ENCODE measurements around the gene FUT6.

Gene FUT6

DNA sequence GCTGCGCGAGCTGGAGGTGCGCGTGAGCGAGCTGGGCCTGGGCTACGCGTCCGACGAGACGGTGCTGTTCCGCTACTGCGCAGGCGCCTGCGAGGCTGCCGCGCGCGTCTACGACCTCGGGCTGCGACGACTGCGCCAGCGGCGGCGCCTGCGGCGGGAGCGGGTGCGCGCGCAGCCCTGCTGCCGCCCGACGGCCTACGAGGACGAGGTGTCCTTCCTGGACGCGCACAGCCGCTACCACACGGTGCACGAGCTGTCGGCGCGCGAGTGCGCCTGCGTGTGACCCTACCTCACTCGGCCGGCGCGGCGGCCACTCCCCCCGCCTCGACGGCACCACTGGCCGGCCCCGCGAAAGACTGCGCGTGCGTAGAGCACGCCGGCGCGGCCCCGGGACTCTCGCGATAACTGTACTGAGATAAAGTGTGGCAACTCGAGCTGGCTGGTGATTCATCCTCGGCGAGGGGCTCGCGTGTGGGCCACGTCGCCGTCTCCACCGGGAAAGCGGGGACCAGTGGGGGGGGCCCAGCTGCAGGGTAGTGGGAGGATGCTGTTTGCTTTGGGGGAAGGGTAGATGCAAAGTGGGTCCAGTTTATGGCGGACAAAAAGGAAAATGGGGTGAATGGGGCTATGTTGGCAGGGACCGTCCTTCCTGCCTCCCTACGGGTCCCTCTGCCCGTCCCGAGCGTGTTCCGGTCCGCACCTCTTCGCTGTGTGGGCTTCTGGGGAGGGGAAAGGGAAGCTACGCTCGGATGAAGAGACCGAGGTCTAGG is 11.4 kb downstream of the FUT6 start:
- peak; percentile 94 for DNase-seq (ENCODE audit: low spot score)

DNA sequence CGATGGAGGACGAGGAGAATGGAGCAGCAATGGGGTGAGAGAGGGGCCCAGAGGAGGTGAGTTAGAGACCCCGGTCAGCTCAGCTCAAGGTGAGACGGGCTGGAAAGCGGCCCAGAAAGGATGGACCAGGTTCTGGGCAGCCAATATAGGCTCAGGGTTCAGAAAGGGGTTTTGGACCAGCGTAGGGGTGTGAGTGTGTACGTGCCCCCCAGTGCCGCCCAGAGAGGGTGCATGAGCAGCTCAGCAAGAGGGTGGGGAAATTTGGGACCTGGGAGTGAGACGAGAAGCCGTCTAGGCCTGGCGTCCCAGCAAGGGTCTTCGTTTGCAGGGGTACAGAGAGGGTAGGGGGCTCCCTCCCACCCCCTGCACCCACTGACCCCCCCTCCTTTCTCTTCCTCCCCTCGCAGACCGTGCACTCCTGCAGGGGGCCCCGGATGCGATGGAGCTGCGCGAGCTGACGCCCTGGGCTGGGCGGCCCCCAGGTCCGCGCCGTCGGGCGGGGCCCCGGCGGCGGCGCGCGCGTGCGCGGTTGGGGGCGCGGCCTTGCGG is 12.1 kb downstream of the FUT6 start:
- no peak for DNase-seq (ENCODE audit: low spot score)

DNA sequence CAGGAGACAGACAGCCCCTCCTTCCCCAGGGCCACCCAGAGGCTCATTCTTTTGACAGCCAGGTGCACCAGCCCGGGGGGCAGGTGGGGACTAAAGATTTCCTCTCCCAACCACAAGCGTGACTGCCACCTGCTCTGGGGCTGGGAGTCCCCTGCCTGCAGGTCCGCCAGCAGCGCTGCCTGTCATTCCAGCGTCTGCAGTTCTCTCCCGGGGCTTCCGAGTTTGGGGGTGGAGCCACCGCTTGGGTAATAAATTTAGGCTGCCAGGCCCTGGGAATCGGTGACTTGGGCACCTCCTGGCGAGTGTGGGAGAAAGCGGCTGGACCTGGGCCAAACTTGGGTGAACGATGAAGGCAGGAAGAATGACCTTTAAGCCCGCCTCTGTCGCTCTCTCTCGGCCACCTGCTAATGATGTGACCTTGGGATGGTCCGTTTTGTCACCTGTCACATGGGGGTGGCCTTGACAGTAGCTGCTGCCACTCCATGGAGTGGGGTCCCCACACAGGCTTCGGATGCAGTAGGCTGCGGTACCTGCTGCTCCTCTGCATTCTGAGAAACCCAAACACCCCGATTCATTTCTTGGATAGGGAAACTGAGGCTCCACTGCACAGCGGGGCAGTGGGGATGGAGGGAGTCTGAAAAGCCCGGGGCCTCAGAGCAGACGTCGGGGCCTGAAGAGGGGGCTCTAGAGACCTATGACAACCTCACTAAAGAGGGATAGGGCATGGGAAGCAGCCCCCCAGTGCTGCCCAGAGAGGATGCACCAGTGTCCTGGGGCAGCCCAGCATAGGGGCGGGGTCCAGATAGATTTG is 12.8 kb downstream of the FUT6 start:
- peak; percentile 59 for DNase-seq (ENCODE audit: low spot score)

DNA sequence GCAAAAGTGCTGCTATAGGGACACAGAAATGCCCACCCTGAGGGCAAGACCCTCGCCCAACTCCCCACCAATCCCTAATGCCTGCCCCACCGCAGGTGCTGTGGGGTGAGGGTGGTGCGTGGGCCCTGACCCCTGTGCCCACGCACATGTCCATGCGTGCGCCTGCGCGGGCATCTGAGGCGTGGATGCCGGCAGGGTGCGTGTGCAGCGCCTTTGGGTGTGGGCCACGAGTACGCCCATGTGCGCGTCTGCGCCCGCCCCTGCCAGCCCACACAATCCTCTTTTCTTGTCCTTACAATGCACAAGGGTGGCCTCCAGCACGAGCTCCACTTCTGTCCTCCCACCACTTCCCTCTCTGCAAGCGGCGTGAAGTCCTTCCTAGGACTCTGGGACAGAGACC is 14.3 kb downstream of the FUT6 start:
- DNase-seq (ENCODE audit: low spot score) = no peak

DNA sequence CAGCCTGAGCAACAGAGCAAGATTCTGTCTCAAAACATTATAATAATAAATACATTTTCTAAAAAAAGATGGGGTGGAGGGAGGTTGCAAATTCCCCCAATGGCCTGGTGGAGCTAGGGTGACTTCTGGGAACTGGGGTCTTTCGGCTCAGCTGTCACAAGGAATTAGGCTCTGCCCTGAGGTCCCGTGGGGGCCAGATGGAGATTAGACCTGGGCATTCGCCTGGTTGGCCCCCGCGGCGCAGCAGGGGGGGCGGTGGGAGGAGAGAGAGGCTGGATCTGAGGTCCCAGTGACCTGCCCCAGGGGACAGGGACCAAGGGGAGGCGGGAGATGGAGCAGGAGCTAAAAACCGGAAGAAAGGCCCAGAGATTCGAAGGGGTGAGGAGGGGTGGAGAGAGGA is 14.8 kb downstream of the FUT6 start:
- DNase-seq (ENCODE audit: low spot score) = no peak

DNA sequence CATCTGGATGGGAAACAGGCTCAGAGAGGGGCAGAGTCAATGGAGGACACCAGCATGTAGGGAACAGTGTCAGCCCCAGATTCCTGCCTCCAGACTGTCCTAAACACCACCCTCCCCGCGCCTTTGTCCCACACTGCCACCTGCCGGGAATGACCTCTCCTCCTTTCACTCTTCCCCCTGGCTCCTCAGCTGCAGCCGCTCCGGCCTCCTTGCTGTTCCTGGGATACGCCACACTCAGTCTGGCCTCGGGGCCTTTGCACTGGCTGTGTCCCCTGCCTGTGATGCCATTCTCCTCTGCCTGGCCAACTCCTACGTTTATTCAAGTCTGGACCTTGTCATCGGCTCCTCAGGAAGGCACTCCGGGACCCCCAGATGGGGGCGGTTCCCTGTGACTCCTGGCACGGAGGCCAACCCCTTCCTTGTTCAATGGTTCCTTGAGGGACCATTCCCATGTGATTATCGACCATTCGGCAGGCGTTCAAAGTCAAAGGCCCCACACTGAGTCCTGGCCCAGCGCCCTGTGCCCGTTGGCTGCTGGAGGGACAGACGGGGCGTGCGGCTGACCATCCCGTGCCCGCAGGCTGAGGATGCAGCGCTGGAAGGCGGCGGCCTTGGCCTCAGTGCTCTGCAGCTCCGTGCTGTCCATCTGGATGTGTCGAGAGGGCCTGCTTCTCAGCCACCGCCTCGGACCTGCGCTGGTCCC is 15.8 kb downstream of the FUT6 start:
- peak; percentile 82 for DNase-seq (ENCODE audit: low spot score)

DNA sequence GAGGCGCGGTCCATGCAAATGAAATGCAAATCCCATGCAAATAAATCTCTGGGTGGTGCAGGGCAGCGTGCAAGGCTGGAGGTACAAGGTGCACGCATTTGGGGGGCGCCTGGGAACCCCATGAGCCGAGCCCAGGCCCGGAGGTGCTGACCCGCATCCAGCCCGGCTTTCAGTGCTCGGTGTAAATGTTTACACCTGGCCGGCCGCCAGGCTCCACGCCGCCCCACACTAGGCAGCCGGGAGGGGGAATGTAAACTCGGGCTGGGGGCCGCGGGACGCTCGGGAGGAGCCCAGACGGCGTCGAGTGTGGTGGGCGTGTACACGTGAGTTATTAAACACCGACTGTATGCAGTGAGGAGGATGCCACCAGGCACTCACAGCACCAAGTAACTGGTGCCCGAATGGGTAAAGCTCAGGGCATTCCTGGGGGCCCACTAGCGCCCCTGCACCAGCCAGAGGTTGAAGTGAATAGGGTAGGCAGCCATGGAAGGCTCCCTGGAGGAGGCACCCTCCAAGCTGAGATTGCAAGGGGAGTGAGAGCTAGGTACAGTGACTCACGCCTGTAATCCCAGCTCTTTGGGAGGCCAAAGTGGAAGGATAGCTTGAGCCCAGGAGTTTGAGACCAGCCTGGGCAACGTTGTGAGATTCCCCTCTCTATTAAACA is 17.2 kb downstream of the FUT6 start:
- DNase-seq (ENCODE audit: low spot score) = no peak

DNA sequence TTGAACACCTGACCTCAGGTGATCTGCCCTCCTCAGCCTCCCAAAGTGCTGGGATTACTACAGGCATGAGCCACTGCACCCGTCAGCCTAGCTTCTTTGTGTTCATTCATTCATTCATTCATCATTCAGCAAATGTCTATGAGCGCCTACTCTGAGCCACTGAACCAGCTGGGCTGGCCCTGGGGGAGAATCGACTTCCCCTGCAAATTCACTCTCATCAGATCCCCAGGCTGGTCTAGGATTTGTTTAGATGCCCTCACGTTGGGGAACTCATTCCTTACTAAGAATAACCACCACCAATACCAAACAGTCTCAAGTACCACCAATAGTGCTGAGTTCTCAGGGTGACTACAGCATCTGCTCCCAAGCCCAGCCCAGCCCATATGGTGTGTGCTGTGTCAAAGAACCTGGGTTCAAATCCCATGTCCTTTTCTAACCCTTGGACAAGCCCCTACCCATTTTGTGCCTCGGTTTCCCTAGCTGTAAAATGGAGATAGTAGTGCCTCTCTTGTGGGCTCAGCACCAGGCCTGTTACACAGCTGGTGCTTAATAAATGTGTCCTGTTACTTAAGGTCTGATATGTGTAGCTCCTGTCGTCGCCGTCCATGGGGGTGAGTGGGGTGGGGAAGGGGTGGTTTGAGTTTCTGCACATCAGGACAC is 17.9 kb downstream of the FUT6 start:
- DNase-seq (ENCODE audit: low spot score) = no peak

DNA sequence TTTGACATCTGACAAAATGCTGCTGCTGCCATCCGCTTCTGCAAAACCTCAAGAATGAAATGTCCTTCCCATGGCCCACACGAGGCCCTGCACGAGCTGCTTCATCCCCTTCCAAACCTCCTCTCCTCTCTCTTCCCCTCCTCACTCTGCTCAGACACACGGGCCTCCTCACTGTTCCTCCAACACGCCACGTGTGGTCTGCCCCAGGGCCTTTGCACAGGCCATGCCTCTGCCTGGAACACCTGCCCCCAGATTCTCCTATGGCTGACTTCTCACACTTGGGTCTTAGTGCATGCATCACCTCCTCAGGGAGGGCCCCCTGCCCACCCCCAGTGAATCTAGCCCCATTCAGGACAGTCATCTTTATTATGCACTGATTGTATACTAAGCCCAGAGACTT is 18.7 kb downstream of the FUT6 start:
- DNase-seq (ENCODE audit: low spot score) = no peak

DNA sequence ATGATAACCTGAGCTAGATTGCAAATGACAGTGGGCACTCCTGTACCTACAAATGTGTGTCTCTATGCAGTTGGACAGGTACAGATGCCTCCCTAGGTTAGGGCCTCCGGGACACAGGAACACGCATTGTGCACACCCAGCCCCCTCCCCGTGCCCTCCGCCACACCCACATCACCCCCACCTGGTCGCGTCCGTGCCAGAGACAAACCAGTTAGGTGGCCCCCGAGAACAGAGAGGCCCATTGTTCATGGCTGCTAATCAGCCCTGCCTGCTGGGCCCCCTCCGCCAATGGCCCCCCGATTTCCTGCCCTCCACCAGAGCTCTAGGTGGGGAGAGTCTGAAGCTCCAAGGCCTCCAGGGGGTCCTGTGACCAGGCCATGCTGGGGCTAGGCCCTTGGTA is 20.9 kb downstream of the FUT6 start:
- no peak for DNase-seq (ENCODE audit: low spot score)

DNA sequence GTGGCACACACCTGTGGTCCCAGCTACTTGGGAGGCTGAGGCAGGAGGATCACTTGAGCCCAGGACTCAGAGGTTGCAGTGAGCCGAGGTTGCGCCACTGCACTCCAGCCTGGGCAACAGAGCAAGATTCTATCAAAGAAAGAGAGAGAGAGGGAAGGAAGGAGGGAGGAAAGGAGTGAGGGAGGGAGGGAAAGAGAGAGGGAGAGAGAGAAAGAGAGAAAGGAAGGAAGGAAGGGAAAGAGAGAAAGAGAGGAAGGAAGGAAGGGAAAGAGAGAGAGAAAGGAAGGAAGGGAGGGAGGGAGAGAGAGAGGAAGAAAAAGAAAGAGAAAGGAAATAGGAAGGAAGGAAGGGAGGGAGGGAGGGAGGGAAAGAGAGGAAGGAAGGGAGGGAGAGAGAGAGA is 22.3 kb downstream of the FUT6 start:
- DNase-seq (ENCODE audit: low spot score) = no peak

DNA sequence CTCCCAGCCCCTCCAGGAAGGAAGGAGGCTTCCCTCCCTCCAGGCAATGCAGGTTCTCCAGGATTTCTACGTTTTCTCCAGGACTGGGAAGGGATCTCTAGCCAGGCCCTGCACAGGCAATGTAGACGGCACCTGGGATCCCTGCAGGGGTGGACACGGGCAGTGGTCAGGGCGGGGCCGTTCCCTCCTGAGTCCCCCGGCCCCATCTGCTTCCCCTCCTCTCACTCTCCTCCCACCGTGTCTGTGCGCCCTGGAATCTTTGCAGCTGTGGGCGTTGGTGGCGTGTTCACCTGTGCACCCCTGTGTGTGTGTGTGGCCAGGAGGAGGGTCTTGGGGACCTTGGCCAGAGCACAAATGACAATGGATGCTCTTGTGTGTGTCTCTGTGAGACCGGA is 24.7 kb downstream of the FUT6 start:
- DNase-seq (ENCODE audit: low spot score) = no peak

DNA sequence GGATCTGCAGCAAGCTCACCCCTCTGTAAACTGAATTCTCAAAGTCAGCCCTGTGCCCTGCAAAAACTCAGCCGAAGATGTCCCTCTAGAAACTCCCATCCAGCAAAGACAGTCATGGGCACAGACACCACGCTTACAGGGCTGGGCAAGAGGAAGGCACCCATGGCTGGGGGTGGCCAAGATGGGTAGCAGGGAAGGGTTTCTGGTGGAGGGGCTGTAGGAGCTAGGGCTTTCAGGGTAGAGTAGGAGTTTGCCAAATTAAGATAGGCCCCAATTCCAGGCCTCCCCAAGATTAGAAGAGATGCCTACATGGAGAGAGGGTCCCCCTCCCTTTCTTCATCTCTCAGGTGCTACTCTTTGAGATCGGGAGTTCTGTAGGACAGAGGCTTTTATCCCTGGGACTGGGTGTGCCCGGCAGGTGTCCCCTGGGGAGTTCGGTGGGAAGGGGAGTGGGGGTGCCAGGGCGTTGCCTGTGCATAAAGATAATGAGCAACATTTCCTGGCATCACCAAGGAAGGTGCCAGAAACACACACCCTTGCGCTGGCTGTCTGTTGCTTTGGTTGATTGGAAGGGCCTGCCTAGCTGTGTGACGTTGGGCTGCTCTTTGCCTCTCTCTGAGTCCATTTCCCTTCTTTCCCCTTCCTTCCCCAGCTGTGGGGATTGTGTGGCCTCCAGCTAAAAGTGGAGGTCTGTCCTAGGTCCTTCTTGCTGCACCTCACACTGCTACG is 25.2 kb downstream of the FUT6 start:
- DNase-seq (ENCODE audit: low spot score) = no peak

DNA sequence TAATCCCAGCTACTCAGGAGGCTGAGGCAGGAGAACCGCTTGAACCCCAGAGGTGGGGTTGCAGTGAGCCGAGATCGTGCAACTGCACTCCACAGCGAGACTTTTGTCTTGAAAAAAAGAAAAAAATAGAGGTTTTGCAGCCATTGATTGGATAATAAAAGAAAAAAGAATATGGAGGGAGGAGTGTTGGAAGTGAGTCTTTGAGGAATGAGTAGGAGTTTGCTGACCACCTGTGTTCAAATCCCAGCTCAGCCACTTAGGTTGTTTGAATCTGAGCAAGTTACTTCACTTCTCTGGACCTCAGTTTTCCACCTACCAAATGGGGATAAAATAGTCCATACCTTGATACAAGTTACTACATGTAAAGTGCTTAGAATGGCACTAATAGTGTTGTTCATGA is 28.4 kb downstream of the FUT6 start:
- no peak for DNase-seq (ENCODE audit: low spot score)

DNA sequence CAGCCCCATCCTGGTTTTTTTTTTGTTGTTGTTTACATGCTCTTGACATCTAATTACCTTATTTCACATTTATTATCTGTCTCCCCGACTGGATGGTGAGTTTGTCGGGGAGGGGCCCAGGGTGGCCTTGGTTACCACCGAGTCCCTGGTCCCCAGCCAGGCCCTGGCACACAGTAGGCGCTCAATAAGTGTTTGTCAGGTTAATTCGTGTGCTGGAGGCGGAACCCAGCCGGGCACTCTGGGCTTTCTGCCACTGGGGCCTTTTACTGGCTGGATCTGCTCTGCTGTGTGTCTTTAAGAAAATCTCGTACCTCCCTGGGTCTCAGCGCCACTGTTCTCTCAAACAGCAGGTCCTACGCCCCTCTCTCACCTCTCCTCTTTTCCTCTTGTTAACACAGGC is 30.0 kb downstream of the FUT6 start:
- no peak for DNase-seq (ENCODE audit: low spot score)

DNA sequence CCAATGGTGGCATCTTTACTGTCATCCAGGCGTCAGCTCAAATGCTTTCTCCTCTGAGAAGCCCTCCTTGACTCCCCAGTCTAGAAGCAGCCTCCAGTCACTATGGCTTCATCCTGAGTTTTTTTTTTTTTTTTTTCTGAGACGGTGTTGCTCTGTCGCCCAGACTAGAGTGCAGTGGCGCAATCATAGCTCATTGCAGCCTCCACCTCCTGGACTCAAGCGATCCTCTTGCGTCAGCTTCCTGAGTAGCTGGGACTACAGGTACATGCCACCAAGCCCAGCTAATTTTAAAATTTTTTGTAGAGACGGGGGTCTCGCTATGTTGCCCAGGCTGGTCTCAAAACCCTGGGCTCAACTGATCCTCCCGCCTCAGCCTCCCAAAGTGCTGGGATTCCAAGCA is 30.4 kb downstream of the FUT6 start:
- no peak for DNase-seq (ENCODE audit: low spot score)

DNA sequence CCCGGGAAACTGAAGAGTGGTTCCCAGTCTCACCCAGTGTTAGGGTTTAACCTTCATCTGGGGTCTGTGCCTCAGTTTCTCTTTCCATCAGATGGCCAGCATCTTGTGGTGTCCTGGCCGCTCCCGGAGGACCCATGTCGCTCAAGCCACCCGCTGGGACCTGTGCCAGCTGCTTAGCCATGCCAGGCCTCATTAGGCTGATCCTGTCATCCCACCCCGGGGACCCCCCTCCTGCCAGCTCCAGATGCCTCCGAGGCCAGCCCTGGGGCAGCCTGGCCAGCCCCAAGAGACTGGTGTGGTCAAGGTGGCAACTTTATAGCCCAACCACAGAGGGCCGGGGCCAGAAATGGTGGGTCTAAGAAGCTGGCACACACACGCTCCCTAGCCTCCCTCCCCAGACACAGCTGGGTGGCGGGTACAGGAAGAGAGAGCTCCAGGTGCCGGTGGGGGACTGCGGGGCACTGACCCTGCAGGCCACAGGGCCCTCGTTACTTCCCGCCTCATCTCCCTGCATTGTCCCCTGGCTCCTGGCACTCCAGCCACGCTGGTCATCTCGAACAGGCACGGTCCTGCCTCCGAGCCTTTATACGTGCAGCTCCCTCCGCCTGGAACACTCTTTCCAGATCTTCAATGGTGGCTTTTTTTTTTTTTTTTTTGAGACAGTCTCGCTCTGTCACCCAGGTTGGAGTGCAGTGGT is 31.2 kb downstream of the FUT6 start:
- no peak for DNase-seq (ENCODE audit: low spot score)

DNA sequence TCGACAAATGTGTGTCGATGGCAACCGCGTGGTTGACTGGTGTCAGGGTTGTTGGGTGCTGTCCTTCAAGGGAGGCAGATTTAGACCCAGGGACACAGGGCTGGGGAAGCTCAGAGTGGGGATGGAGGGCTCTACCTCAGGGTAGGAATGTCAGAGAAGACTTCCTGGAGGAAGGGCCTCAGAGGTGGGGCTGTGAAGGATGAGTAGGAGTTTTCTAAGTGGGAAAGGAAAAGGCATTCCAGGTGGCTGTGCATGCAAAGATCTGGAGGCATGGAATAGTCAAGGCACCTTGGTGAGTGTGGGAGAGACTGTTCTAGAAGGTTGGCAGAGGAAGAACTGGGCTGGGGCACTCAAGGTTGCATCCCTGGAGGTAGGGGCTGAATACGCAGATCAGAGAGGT is 32.6 kb downstream of the FUT6 start:
- no peak for DNase-seq (ENCODE audit: low spot score)

DNA sequence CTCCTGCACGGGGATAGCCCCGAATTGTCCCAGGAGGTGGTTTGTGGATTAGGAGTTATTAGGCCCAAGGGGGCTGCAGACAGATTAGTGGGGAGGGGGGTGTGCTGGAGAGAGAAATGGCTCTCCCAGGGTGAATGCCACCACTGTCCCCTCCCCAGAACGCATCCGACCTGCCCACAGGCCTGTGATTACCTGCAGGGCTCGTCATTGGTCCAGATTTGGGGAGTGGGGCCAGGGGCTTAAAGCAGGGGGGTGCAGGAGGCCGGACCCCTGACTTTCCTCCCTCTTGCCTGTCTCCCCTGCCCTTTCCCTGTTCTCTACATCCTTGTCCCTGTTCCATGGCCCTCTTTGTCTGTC is 33.4 kb downstream of the FUT6 start:
- DNase-seq (ENCODE audit: low spot score) = no peak

DNA sequence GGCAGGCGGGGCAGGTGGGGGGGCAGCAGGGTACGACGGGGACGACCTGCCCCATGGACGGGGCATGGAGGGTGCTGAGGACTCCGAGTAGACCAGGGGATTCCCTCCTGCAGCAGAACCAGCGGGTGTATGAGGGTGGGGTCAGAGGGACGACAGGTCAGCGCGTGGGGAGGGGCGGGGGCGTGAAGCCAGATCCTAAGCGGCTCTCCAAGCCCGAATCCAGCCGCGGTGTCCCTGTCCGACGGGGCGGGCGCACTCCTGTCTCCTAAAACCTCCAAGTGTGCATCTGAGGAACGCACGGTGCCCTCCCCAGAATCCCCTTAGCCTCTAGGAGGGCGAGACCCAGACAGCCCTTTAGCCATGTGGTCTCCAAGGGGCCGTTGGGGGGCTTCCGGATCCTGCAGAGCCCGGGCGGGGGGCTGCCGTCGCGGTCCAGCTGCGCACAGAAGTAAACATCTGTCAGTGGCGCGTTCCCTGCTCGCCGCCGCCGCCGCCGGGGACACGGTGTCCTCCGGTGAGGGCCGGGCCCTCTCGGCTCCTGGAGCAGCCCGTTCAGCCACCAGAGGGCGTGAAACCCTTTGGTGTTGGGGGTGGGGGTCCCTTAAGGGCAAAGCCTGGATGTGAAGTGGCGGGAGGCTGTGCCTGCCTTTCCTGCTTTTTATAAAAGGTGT is 33.9 kb downstream of the FUT6 start:
- DNase-seq (ENCODE audit: low spot score) = peak; percentile 87
